ENCODE data around the gene ZCCHC14. TPM values are rescaled to one million over a fixed set of nuclear protein-coding genes. Genes with fewer than 3 reads are reported as not detected.

The ZCCHC14 gene
- total and polyA plus RNA-seq, 2 of the 13 experiments (the other 11 are each of a cell fraction or from before 2014, with no cell fraction given) = 12.4 to 12.5 TPM

GRCh38 chr16:87383505-87384161 is 109.2 kb downstream of the ZCCHC14 start, which contains the start of gene FBXO31 (continued):
- no peak for TF ChIP-seq PAWR (CRISPR knock-in tag; IDR thresholded peaks at IDR 0.05; ENCODE audit: borderline replicate concordance)
- no peak for TF ChIP-seq ZNF770 (CRISPR knock-in tag; IDR thresholded peaks at IDR 0.05)
- no peak for TF ChIP-seq CCAR2 (optimal IDR thresholded peaks at IDR 0.05; ENCODE audit: low read depth, low read length)
- no peak for TF ChIP-seq ZNF234 (CRISPR knock-in tag; conservative IDR thresholded peaks at IDR 0.05)
- peak; percentile 92 for TF ChIP-seq HOXA3 (CRISPR knock-in tag; IDR thresholded peaks at IDR 0.05)
- no peak; the same call in 1 of the 2 replicates for TF ChIP-seq DMAP1 (CRISPR knock-in tag; IDR thresholded peaks at IDR 0.05)
- peak; percentile 56; the same call in 1 of the 2 replicates for TF ChIP-seq ZNF567 (CRISPR knock-in tag; IDR thresholded peaks at IDR 0.05; ENCODE audit: borderline replicate concordance)
- TF ChIP-seq MED1 (CRISPR knock-in tag; IDR thresholded peaks at IDR 0.05) = peak; percentile 89
- TF ChIP-seq ZNF703 (CRISPR knock-in tag; IDR thresholded peaks at IDR 0.05; ENCODE audit: borderline replicate concordance) = no peak
- peak; percentile 3; the same call in 1 of the 2 replicates for TF ChIP-seq IRX3 (CRISPR knock-in tag; IDR thresholded peaks at IDR 0.05; ENCODE audit: borderline replicate concordance, low read depth)
- peak; percentile 81; the same call in 1 of the 2 replicates for TF ChIP-seq ZNF691 (CRISPR knock-in tag; IDR thresholded peaks at IDR 0.05; ENCODE audit: borderline replicate concordance, low read depth)
- 0 out of 2 replicates have a peak, but pooled peaks have one; percentile 80 for TF ChIP-seq ZNF230 (CRISPR knock-in tag; IDR thresholded peaks at IDR 0.05)
- 0 out of 2 replicates have a peak, but pooled peaks have one; percentile 49 for TF ChIP-seq ZNF292 (CRISPR knock-in tag; IDR thresholded peaks at IDR 0.05; ENCODE audit: borderline replicate concordance, low read depth)
- TF ChIP-seq STAT5B (CRISPR knock-in tag; IDR thresholded peaks at IDR 0.05) = no peak; the same call in 1 of the 2 replicates
- no peak for TF ChIP-seq CERS6 (CRISPR knock-in tag; IDR thresholded peaks at IDR 0.05)
- 0 out of 2 replicates have a peak, but pooled peaks have one; percentile 15 for TF ChIP-seq BRCA1 (CRISPR knock-in tag; IDR thresholded peaks at IDR 0.05)
- peak; percentile 84 for TF ChIP-seq ZNF598 (CRISPR knock-in tag; IDR thresholded peaks at IDR 0.05; ENCODE audit: borderline replicate concordance)
- TF ChIP-seq RERE (CRISPR knock-in tag; IDR thresholded peaks at IDR 0.05; ENCODE audit: low read depth) = peak; percentile 58; the same call in 1 of the 2 replicates
- TF ChIP-seq ZSCAN29 (CRISPR knock-in tag; conservative IDR thresholded peaks at IDR 0.05) = no peak
- no peak for TF ChIP-seq SP1 (IDR thresholded peaks at IDR 0.05)
- peak; percentile 88 for TF ChIP-seq SP1 (CRISPR knock-in tag; IDR thresholded peaks at IDR 0.05)

All from HepG2 (cell line).